HEK293 (cell line): ENCODE data around the gene BCL6B.
"Not testable (repeated sequence)": the region's sequence is repeated elsewhere in the genome, so short reads cannot be mapped to it uniquely, and the experiment has no call there.

Experiments used
- CTCF ChIP-seq: fragments of 450-650 bp; formaldehyde crosslinking; IDR thresholded peaks from 2 replicates; pipeline ENCODE4 v1.5.1; 2016; ENCODE audit warnings: missing biosample characterization, missing genetic modification characterization
- MYNN ChIP-seq: fragments of 450-650 bp; formaldehyde crosslinking; IDR thresholded peaks from 2 replicates; pipeline ENCODE4 v1.5.1; 2016; ENCODE audit warnings: missing biosample characterization, missing genetic modification characterization, borderline replicate concordance
- ZNF214 ChIP-seq: fragments of 450-650 bp; formaldehyde crosslinking; IDR thresholded peaks from 2 replicates; pipeline ENCODE4 v1.5.1; 2017; ENCODE audit warnings: missing biosample characterization, mild to moderate bottlenecking, missing genetic modification characterization, borderline replicate concordance
- ZNF292 ChIP-seq: fragments of 450-650 bp; formaldehyde crosslinking; IDR thresholded peaks from 2 replicates; pipeline ENCODE4 v1.5.1; 2016; ENCODE audit warnings: low read depth, missing biosample characterization, missing genetic modification characterization, borderline replicate concordance
- ZNF311 ChIP-seq: fragments of 450-650 bp; formaldehyde crosslinking; IDR thresholded peaks from 2 replicates; pipeline ENCODE4 v1.5.1; 2017; ENCODE audit warnings: missing biosample characterization, missing genetic modification characterization, borderline replicate concordance
- TF ChIP-seq, protein P1 (sequence below): fragments of 450-650 bp; formaldehyde crosslinking; IDR thresholded peaks from 2 replicates; pipeline ENCODE4 v1.5.1; 2016; ENCODE audit warnings: missing biosample characterization, missing genetic modification characterization

GRCh38 chr17:6979440-6979839 lies 43.4 kb upstream of the BCL6B start:
- TF ChIP-seq, protein P1, sequence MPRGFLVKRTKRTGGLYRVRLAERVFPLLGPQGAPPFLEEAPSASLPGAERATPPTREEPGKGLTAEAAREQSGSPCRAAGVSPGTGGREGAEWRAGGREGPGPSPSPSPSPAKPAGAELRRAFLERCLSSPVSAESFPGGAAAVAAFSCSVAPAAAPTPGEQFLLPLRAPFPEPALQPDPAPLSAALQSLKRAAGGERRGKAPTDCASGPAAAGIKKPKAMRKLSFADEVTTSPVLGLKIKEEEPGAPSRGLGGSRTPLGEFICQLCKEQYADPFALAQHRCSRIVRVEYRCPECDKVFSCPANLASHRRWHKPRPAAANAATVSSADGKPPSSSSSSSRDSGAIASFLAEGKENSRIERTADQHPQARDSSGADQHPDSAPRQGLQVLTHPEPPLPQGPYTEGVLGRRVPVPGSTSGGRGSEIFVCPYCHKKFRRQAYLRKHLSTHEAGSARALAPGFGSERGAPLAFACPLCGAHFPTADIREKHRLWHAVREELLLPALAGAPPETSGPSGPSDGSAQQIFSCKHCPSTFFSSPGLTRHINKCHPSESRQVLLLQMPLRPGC (tag by site-specific recombination), result not testable (repeated sequence)
- TF ChIP-seq ZNF214 (tag by site-specific recombination); CTCF (tag by site-specific recombination); ZNF292 (tag by site-specific recombination); ZNF311; MYNN: not testable (repeated sequence)
